Measurements from ENCODE around the gene ZFAND2A. TPM values are rescaled to one million over a fixed set of nuclear protein-coding genes. Genes with fewer than 3 reads are reported as not detected.

ZFAND2A gene
- total RNA-seq, 1 experiment from 2014 or later: 13.7 TPM

DNA sequence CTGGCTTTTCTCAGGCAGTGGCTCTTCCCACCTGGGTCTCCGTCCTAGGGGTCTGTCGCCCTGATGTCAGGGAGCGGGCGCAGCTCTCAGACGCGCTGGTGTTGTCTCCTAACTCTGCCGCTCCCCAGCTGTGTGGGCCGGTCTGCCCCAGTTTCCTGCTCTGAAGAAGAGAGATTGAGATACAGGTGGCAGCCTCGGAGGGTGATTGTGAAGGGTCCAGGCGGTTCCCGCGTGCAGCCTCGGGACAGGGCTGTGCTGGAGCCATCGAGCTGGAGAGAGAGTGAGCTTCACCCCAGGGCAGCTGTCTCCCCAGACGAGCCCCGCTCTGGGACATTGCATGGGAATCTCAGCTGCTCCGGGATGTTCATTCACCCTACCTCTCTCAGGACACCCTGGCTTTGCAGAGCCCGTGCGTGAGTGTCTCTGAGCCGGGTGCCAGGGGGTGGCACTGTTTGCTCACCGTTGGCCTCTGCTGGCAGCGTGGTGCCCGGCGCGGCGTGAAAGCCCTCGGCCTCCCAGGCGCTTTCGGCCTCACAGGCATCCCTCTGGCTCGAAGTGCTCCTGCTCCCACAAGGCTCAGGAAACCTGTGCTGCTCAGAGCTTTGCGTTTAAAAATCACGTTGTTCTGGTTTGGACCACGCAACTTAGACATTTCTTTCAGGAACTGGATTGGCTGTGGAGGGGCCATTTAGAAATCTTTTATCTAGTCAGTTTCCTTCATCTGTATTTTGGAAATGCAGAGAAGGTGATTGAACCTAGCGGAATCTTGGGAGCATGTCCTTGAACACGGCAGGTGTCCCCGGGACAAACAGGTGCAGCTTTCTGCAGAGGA, 33.8 kb upstream of the ZFAND2A start:
- Histone ChIP-seq H3K56ac (ENCODE audit: insufficient read length, low read depth, low read length) (no peak overlapping the region), H3K4me2 (ENCODE audit: insufficient read depth, insufficient read length, low read length) (no peak overlapping the region), H3K9ac (ENCODE audit: extremely low read depth, insufficient read length, low read length) (no peak overlapping the region), H3K14ac (ENCODE audit: insufficient read depth, low read length) (no peak overlapping the region; the same call in 1 of the 2 replicates), H3K4me1 (ENCODE audit: insufficient read depth, low read length) (no peaks in the 10 kb centered on the region), H2BK120ac (ENCODE audit: low read depth, low read length, poor library complexity, severe bottlenecking) (no peak overlapping the region), H3K4ac (ENCODE audit: low read depth, low read length) (no peak overlapping the region), H2BK5ac (ENCODE audit: insufficient read length, low read length) (no peak overlapping the region), H2BK20ac (ENCODE audit: low read depth, low read length, poor library complexity, severe bottlenecking) (no peak overlapping the region), H3K18ac (ENCODE audit: insufficient read length, low read depth, low read length) (no peak overlapping the region), H3K23ac (ENCODE audit: insufficient read length, low read depth, low read length) (no peak overlapping the region), H3K23me2 (ENCODE audit: insufficient read length, low read depth, low read length, poor library complexity, severe bottlenecking) (no peaks in the 10 kb centered on the region), H4K8ac (replicated peaks; ENCODE audit: insufficient read length, low read depth, low read length) (no peak overlapping the region), H3K79me2 (ENCODE audit: insufficient read depth, low read length) (no peaks in the 10 kb centered on the region), H3K79me1 (ENCODE audit: insufficient read depth, low read depth, low read length, poor library complexity, severe bottlenecking) (no peaks in the 10 kb centered on the region), H4K20me1 (ENCODE audit: control insufficient read depth, insufficient read depth, insufficient read length) (no peaks in the 10 kb centered on the region), H3K27ac (ENCODE audit: insufficient read length, low read depth, low read length) (no peak overlapping the region), H2AFZ (ENCODE audit: low read length) (no peak overlapping the region), H3K9me3 (ENCODE audit: control insufficient read depth, low read depth, low read length) (no peaks in the 10 kb centered on the region), H3K27me3 (ENCODE audit: insufficient read depth, low read length) (no peaks in the 10 kb centered on the region), H2BK12ac (ENCODE audit: insufficient read length, low read depth, low read length) (no peak overlapping the region), H4K91ac (ENCODE audit: insufficient read length, low read depth, low read length) (no peak overlapping the region), H4K5ac (ENCODE audit: insufficient read length, low read depth, low read length) (no peak overlapping the region), H2AK5ac (ENCODE audit: insufficient read length, low read length) (no peak overlapping the region), H3T11ph (ENCODE audit: low read length) (no peak overlapping the region), H2BK15ac (ENCODE audit: low read depth, low read length) (no peak overlapping the region)
- Mint-ChIP-seq H3K9me3 (peaks cover 15 to 16% of the 10 kb centered on the region in 2 experiments), H3K4me3 (no peak overlapping the region), H3K4me1 (no peaks in the 10 kb centered on the region), H3K27ac (no peak overlapping the region), H3K36me3 (ENCODE audit: insufficient read depth in 1 of 3, low read depth in 3 of 3) (no peaks in the 10 kb centered on the region; a peak in 1 of 7 replicates), H3K27me3 (ENCODE audit: low read depth) (peaks cover 59% of the 10 kb centered on the region)
- WGBS (ENCODE audit: extremely low coverage, insufficient read length, low lambda C conversion rate): no CpG with 5 or more reads among the region's 36 CpGs
- peak; percentile 65 for DNase-seq
- peak; percentile 64 for TF ChIP-seq CTCF (conservative IDR thresholded peaks at IDR 0.05)

Measured in H9 (cell line).